GM23248 (cell line): Measurements from ENCODE around the gene PMS1.

Experiments used
- EZH2 ChIP-seq: fragments of 200-600 bp; sonication (generic); IDR thresholded peaks from 2 replicates; pipeline ENCODE4 v1.6.1; 2018; ENCODE audit warnings: antibody characterized with exemption, mild to moderate bottlenecking; ENCODE audit not compliant: insufficient read depth, poor library complexity, severe bottlenecking
- EZH2phosphoT487 ChIP-seq: fragments of 200-600 bp; sonication (generic); IDR thresholded peaks from 2 replicates; pipeline ENCODE4 v1.6.1; 2018; ENCODE audit warnings: antibody characterized with exemption, moderate library complexity, mild to moderate bottlenecking, low read depth; ENCODE audit not compliant: insufficient read depth

DNA sequence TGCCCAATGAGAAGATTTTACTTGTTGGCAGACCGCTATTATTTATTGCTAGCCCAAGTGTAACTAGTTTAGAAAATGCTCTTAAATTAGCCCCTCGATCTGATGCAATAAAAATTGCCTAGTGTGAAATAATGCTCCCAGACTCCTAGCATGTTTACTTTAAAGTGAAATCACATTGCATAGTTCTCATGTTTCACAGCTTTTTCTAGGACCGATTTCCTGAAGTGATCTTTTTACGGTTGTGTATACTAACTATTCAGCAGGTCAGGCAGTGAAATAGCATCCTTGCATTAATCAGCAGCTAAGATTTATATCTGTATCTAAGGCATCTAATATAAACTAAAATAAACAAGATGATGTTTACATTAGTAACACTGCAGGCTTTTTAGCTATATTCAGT is 52.4 kb downstream of the PMS1 start:
- TF ChIP-seq EZH2 = no peak
- no peak for TF ChIP-seq EZH2phosphoT487
